WI38 (cell line): ENCODE data around the gene RABEP1.
A peak's percentile ranks its signal among the peaks of the same experiment; 100 is the strongest.
"Not testable (repeated sequence)": the region's sequence is repeated elsewhere in the genome, so short reads cannot be mapped to it uniquely, and the experiment has no call there.

Source experiments
- H3K4me3 ChIP-seq: 2 replicates; pipeline ENCODE4 v1.5.1; 2011; ENCODE audit warnings: low read depth, mild to moderate bottlenecking, control low read depth, low read length
- CTCF ChIP-seq: IDR thresholded peaks from 2 replicates; pipeline ENCODE4 v1.5.1; 2012; ENCODE audit warnings: low read depth, mild to moderate bottlenecking, control low read depth, low read length

The RABEP1 gene

GRCh38 chr17:5281814-5282641, at the start of gene RABEP1:
TSS of gene RABEP1 (plus strand) at chr17:5282284. CDS start at chr17:5282487, 203 bp downstream.
- 0 out of 2 replicates have a peak, but pooled peaks have one; percentile 10 for TF ChIP-seq CTCF
- peak within 1 kb of the TSS; percentile 75 for H3K4me3 ChIP-seq

GRCh38 chr17:5233492-5233891, 48.6 kb upstream of the RABEP1 start:
- not testable (repeated sequence) for H3K4me3 ChIP-seq

GRCh38 chr17:5234645-5235576, 47.2 kb upstream of the RABEP1 start, which contains the start of gene SCIMP:
TSS of gene SCIMP (minus strand) at chr17:5234860. CDS start at chr17:5234755, 105 bp downstream.
- no peak within 1 kb of the TSS for H3K4me3 ChIP-seq
- TF ChIP-seq CTCF, result no peak

- no peak for TF ChIP-seq CTCF
- no peak overlapping the region for H3K4me3 ChIP-seq
Measured at GRCh38 chr17:5236938-5237540, 45.0 kb upstream of the RABEP1 start.

- TF ChIP-seq CTCF, result peak; percentile 53
- no peak overlapping the region for H3K4me3 ChIP-seq
Measured at GRCh38 chr17:5237541-5238016, 44.5 kb upstream of the RABEP1 start.

- H3K4me3 ChIP-seq, result no peak overlapping the region
- no peak for TF ChIP-seq CTCF
Measured at GRCh38 chr17:5238333-5238732, 43.8 kb upstream of the RABEP1 start.

GRCh38 chr17:5239769-5240168, 42.3 kb upstream of the RABEP1 start:
- not testable (repeated sequence) for H3K4me3 ChIP-seq
